SK-N-SH treated with all-trans-retinoic acid at 6 μM for 48 hours (cell line): ENCODE measurements around the gene C2CD4C.

Experiments used
- ESRRG ChIP-seq: fragments of 250-450 bp; sonication (Bioruptor Pico); IDR thresholded peaks from 2 replicates; pipeline ENCODE4 v1.6.1; 2021; ENCODE audit warnings: mild to moderate bottlenecking
- PPARA ChIP-seq: fragments of 250-450 bp; sonication (Bioruptor Pico); IDR thresholded peaks from 2 replicates; pipeline ENCODE4 v1.5.0; 2020; ENCODE audit warnings: mild to moderate bottlenecking, borderline replicate concordance
- TCF4 ChIP-seq: fragments of 250-450 bp; sonication (Bioruptor Pico); IDR thresholded peaks from 2 replicates; pipeline ENCODE4 v1.8.0; 2021; ENCODE audit warnings: mild to moderate bottlenecking, moderate library complexity, borderline replicate concordance
- ZFP30 ChIP-seq: fragments of 450-650 bp; formaldehyde crosslinking; IDR thresholded peaks from 2 replicates; pipeline ENCODE4 v1.5.0; 2022; ENCODE audit warnings: mild to moderate bottlenecking, moderate library complexity
- TF ChIP-seq, protein P1 (sequence below): fragments of 250-450 bp; sonication (Bioruptor Pico); IDR thresholded peaks from 2 replicates; pipeline ENCODE4 v1.8.0; 2021; ENCODE audit warnings: low read depth, mild to moderate bottlenecking, moderate library complexity, borderline replicate concordance

- TF ChIP-seq, protein P1, sequence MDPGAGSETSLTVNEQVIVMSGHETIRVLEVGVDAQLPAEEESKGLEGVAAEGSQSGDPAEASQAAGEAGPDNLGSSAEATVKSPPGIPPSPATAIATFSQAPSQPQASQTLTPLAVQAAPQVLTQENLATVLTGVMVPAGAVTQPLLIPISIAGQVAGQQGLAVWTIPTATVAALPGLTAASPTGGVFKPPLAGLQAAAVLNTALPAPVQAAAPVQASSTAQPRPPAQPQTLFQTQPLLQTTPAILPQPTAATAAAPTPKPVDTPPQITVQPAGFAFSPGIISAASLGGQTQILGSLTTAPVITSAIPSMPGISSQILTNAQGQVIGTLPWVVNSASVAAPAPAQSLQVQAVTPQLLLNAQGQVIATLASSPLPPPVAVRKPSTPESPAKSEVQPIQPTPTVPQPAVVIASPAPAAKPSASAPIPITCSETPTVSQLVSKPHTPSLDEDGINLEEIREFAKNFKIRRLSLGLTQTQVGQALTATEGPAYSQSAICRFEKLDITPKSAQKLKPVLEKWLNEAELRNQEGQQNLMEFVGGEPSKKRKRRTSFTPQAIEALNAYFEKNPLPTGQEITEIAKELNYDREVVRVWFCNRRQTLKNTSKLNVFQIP (CRISPR knock-in tag), result no peak
- TF ChIP-seq ZFP30, result no peak
- TF ChIP-seq ESRRG, result no peak
- TF ChIP-seq TCF4, result no peak
- TF ChIP-seq PPARA (CRISPR knock-in tag), result no peak
Measured at GRCh38 chr19:392375-392970, 16.5 kb downstream of the C2CD4C start.
